GM12865 (cell line): ENCODE measurements around the gene CCDC182.

ENCODE experiments used
- DNase-seq: peaks from one replicate; pipeline ENCODE4 v3.0.0; 2010; ENCODE audit warnings: low read depth
- H3K4me3 ChIP-seq: 2 replicates; pipeline ENCODE4 v1.5.1; 2011; ENCODE audit warnings: mild to moderate bottlenecking, low read depth, low read length, control low read depth
- TF ChIP-seq, protein P1 (sequence below): IDR thresholded peaks from 2 replicates; pipeline ENCODE4 v1.5.1; 2011; ENCODE audit warnings: low read length, control low read depth, low read depth, inconsistent platforms; ENCODE audit not compliant: insufficient read depth; ENCODE audit errors: missing control alignments

CCDC182 gene

GRCh38 chr17:57782062-57782490 is 37.0 kb upstream of the CCDC182 start:
- no peak for DNase-seq
- no peak overlapping the region for H3K4me3 ChIP-seq
- TF ChIP-seq, protein P1, sequence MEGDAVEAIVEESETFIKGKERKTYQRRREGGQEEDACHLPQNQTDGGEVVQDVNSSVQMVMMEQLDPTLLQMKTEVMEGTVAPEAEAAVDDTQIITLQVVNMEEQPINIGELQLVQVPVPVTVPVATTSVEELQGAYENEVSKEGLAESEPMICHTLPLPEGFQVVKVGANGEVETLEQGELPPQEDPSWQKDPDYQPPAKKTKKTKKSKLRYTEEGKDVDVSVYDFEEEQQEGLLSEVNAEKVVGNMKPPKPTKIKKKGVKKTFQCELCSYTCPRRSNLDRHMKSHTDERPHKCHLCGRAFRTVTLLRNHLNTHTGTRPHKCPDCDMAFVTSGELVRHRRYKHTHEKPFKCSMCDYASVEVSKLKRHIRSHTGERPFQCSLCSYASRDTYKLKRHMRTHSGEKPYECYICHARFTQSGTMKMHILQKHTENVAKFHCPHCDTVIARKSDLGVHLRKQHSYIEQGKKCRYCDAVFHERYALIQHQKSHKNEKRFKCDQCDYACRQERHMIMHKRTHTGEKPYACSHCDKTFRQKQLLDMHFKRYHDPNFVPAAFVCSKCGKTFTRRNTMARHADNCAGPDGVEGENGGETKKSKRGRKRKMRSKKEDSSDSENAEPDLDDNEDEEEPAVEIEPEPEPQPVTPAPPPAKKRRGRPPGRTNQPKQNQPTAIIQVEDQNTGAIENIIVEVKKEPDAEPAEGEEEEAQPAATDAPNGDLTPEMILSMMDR = no peak

DNA sequence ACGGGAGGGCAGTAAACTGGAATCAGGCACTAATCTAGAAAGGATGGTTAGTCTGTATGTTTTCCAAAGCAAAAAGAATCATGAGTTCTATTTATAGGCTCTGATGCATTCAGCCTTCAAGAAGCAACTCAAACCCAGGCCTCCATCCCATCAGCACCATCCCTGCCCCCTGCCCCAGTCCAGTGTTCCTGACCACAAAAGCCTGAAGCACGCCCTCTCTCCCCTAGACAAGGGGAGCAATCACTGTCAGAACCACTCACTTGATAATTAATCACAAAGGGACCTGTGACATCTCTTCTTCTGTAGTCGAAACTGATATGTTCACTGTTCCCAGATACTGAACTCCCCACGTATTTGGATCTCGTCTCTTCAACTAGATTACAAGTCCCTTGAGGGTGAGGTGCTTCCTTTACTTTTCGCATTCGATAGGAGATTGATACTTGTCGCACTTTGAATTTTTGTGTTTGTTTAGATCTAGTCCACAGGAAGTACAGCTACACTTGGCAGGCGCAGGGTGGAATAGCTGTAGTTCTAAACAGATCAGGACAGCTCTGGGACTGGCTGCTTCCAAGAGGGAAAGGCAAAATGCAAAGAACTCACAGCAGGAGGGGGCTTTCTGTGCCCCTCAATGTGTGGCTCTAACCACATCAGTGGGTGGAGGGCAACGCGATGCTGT is 36.4 kb upstream of the CCDC182 start:
- DNase-seq = no peak
- TF ChIP-seq, protein P1 = no peak
- no peak overlapping the region for H3K4me3 ChIP-seq

DNA sequence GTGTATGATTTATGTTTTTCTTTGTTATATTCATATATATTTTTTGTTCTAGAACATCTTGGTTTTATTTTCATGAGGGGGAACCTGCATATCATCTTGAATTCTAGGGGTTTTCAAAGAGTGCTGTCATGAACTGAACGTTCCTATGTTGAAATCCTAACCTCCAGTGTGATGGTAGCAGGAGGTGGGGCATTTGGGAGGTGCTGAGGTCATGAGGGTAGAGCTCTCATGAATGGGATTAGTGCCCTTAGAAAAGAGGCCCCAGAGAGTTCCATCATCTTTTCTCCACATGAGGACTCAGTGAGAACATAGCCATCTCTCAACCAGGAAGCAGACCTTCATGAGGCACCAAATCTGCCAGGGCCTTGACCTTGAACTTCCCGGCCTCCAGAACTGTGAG is 34.6 kb upstream of the CCDC182 start:
- H3K4me3 ChIP-seq = no peak overlapping the region
- TF ChIP-seq, protein P1 = no peak
- DNase-seq = no peak

DNA sequence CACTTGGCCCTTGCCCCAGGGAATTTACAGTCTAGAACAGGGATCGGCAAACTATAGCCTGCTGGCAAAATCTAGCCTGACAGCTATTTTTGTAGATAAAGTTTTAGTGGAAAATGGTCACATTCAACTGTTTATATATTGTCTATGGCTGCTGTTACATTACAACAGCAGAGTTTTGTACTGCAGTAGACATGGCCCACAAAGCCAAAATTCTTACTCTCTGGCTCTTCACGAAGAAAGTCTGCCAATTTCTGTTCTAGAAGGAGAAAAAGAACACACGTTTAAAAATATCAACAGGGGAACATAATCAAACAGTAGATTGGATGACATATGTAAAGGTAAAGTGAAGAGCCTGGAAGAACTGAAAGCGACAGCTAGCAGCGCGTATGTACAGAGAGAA is 33.2 kb upstream of the CCDC182 start:
- TF ChIP-seq, protein P1 = no peak
- DNase-seq = no peak
- H3K4me3 ChIP-seq = no peak overlapping the region

- no peak for DNase-seq
- H3K4me3 ChIP-seq = no peak overlapping the region
These were observed 31.3 kb upstream of the CCDC182 start for GRCh38 chr17:57776366-57776765.

DNA sequence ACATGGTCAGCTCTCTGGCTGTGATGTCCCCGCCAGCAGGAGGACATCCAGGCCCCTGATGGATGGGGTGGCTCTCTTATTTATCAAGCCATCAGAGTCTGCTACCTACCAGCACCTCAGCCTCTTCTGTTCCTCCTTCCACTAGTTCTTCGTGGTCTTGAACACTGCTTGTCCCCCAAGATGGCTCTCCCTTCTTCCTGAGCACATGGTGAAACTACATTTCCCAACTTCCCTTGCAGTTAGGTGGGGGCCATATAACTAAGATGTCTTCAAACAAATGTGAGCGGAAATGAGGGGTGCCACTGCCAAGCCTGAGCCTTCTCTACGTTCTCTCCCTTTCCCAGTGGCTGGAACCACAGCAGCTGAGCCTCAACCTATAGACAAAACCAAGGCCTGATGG is 29.8 kb upstream of the CCDC182 start:
- no peak overlapping the region for H3K4me3 ChIP-seq
- TF ChIP-seq, protein P1 = no peak
- DNase-seq = no peak

More at GRCh38 chr17:57776366-57776765, 31.3 kb upstream of the CCDC182 start:
- TF ChIP-seq, protein P1 = no peak

- TF ChIP-seq, protein P1 = no peak
- no peak overlapping the region for H3K4me3 ChIP-seq
- DNase-seq = no peak
These were observed 28.5 kb upstream of the CCDC182 start for GRCh38 chr17:57773557-57773956.
